ENCODE results near the gene SLC37A2.

GRCh38 chr11:125079878-125080530 is 16.9 kb downstream of the SLC37A2 start:
- TF ChIP-seq, protein P1, sequence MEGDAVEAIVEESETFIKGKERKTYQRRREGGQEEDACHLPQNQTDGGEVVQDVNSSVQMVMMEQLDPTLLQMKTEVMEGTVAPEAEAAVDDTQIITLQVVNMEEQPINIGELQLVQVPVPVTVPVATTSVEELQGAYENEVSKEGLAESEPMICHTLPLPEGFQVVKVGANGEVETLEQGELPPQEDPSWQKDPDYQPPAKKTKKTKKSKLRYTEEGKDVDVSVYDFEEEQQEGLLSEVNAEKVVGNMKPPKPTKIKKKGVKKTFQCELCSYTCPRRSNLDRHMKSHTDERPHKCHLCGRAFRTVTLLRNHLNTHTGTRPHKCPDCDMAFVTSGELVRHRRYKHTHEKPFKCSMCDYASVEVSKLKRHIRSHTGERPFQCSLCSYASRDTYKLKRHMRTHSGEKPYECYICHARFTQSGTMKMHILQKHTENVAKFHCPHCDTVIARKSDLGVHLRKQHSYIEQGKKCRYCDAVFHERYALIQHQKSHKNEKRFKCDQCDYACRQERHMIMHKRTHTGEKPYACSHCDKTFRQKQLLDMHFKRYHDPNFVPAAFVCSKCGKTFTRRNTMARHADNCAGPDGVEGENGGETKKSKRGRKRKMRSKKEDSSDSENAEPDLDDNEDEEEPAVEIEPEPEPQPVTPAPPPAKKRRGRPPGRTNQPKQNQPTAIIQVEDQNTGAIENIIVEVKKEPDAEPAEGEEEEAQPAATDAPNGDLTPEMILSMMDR (IDR thresholded peaks at IDR 0.05; ENCODE audit: poor library complexity): no peak
- TF ChIP-seq EZH2 (IDR thresholded peaks at IDR 0.05; ENCODE audit: borderline replicate concordance): no peak
- TF ChIP-seq EZH2phosphoT487 (IDR thresholded peaks at IDR 0.05; ENCODE audit: low read depth, severe bottlenecking, unreplicated experiment): no peak
